Mucosa of descending colon (tissue), 3 donors: ENCODE data around the gene ACSM2B. TPM values are rescaled to one million over a fixed set of nuclear protein-coding genes. Genes with fewer than 3 reads are reported as not detected.
"Not testable (repeated sequence)": the region's sequence is repeated elsewhere in the genome, so short reads cannot be mapped to it uniquely, and the experiment has no call there.

ENCODE experiments used
- ATAC-seq: fragments of 200-7000 bp; cut with Tn5 transposase; one replicate; pipeline ENCODE4 v1.9.1; 2020; ENCODE audit warnings: mild to moderate bottlenecking, moderate library complexity
- DNase-seq, 3 donors: peaks; one replicate each; pipeline ENCODE4 v3.0.0-alpha.2; 2020
- H3K36me3 ChIP-seq: fragments of 200-600 bp; one replicate; pipeline ENCODE4 v1.8.0; 2021; ENCODE audit warnings: low read depth, mild to moderate bottlenecking
- H3K4me1 ChIP-seq: fragments of 200-600 bp; one replicate; pipeline ENCODE4 v1.8.0; 2021; ENCODE audit warnings: low read depth, mild to moderate bottlenecking
- H3K4me3 ChIP-seq: fragments of 200-600 bp; one replicate; pipeline ENCODE4 v1.8.0; 2021; ENCODE audit warnings: mild to moderate bottlenecking
- H3K9me3 ChIP-seq: fragments of 200-600 bp; one replicate; pipeline ENCODE4 v1.8.0; 2021; ENCODE audit warnings: mild to moderate bottlenecking
- intact Hi-C, 2 donors: fragments of 100-400 bp; cut with DNase I in 1 of 2; cut with micrococcal nuclease in 1 of 2; formaldehyde crosslinking; loops; one replicate each; pipeline versions ENCODE4 v1.11.0 to v1.11.1; 2022; cut with DNase I, micrococcal nuclease
- total RNA-seq, 3 donors: library from RNA; stranded (reverse); fragmentation: NEBNext Ultra II Directional in 2 of 3; extraction: Animal tissue kit (Norgen Biotek cat#: 25700) in 2 of 3; gene quantifications; one replicate each; pipeline versions ENCODE4 v1.2.1 to v1.2.4, GENCODE V29; 2021 to 2023
- TF ChIP-seq, protein P1 (sequence below): fragments of 200-600 bp; IDR thresholded peaks from one replicate; pipeline ENCODE4 v1.8.0; 2022; ENCODE audit warnings: antibody characterized with exemption, mild to moderate bottlenecking
- donor health status: DM: no; HTN: no; CAD: no; lungs with moderate emphysema.
- donor health status: DM: no; HTN: no; CAD: no.
- donor health status: DM: no; HTN: yes; CAD: no.

ACSM2B gene
- total RNA-seq, 3 donors from 2014 or later, result not detected

DNA sequence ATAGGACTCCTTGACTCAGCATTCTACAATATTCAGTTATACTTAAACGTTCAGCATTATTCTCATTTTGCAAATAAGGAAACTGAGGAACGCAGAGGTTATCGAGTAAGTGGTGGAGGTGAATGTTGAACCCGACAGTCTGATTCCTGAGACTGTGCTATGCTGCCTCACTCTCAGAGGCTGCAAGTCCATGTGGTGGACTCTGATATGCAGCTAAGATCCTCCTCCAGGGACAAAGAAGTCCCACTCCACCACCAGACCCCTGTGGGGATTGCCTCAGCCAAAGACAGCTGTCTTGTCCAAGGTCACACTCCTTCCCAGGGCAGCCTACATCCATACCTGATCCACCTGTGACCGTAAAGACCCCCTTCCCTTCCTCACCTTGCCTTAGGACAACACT, 37.5 kb downstream of the ACSM2B start:
- ATAC-seq (no peak), DNase-seq (no peak)
- Histone ChIP-seq H3K4me3 (no peak overlapping the region), H3K4me1 (no peaks in the 10 kb centered on the region), H3K36me3 (no peaks in the 10 kb centered on the region), H3K9me3 (no peaks in the 10 kb centered on the region)
- intact Hi-C loops, result no loop called here
- TF ChIP-seq, protein P1, sequence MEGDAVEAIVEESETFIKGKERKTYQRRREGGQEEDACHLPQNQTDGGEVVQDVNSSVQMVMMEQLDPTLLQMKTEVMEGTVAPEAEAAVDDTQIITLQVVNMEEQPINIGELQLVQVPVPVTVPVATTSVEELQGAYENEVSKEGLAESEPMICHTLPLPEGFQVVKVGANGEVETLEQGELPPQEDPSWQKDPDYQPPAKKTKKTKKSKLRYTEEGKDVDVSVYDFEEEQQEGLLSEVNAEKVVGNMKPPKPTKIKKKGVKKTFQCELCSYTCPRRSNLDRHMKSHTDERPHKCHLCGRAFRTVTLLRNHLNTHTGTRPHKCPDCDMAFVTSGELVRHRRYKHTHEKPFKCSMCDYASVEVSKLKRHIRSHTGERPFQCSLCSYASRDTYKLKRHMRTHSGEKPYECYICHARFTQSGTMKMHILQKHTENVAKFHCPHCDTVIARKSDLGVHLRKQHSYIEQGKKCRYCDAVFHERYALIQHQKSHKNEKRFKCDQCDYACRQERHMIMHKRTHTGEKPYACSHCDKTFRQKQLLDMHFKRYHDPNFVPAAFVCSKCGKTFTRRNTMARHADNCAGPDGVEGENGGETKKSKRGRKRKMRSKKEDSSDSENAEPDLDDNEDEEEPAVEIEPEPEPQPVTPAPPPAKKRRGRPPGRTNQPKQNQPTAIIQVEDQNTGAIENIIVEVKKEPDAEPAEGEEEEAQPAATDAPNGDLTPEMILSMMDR, result no peak

DNA sequence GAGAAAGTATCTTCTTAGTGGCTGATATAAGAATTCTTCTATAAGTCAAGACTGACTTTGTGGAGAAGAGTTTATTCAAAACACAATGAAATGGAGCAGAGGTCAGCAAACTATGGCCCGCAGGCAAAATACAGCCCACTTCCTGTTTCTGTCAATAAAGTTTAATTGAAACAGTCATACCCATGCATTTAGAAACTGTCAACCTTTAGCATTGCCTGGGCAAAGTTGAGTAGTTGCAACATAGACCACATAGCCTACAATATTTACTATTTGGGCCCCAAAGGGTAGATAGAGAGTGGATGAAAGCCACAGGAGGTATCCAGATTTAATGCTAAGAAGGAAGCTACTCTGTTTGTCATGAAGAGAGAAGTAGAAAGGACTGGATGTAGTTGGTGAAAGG, 38.0 kb downstream of the ACSM2B start:
- Histone ChIP-seq H3K4me1 (no peaks in the 10 kb centered on the region), H3K36me3 (no peaks in the 10 kb centered on the region), H3K9me3 (no peaks in the 10 kb centered on the region), H3K4me3 (no peak overlapping the region)
- ATAC-seq (no peak), DNase-seq (no peak)
- intact Hi-C loops, result no loop called here
- TF ChIP-seq, protein P1, result no peak

DNA sequence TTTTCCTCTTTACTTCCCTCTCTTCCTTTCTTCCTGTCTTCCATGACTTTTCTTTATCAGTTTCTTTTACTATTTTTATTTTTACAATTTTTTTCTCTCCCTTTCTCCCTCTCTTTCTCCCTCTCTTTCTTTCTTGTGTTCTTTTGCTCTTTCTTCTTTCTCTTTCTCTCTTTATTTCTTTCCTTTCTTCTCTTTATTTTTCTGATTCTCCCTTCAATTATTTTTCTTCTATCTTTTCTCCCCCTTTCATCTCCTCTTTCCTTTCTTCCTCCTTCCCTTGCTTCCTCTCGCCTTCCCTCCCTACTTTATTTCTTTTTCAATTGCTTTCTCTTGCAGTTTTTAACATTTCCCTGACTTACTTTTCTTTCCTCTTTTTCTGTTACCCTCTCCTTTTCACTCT, 39.5 kb downstream of the ACSM2B start:
- DNase-seq, H3K9me3 ChIP-seq, intact Hi-C loops, H3K4me3 ChIP-seq, H3K36me3 ChIP-seq, H3K4me1 ChIP-seq, ATAC-seq: not testable (repeated sequence)

DNA sequence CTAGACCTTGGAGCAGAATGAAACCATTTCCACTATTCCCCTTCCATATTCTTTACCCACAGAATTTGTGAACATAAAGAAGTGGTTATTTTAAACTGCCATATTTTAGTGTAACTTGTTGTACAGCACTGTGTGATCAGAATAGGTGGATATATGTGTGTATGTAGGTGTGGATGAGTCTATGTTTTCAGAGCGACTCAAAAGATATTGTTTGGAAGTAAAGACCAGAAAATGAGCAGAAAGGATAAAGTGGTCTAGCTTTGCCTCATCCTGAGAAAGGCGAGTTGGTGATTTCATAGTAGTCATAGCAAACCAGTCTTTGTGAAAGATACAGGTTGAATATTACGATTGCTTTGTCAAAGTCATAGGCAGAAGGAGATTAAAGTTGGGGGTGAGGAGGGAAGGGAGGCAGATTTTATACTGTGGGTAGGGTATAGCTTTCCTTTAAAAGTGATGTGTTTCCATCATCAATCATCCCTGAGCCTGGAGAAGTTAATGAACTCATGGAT, 43.8 kb downstream of the ACSM2B start:
- H3K9me3 ChIP-seq, H3K36me3 ChIP-seq, DNase-seq, H3K4me1 ChIP-seq, intact Hi-C loops, ATAC-seq, H3K4me3 ChIP-seq: not testable (repeated sequence)

DNA sequence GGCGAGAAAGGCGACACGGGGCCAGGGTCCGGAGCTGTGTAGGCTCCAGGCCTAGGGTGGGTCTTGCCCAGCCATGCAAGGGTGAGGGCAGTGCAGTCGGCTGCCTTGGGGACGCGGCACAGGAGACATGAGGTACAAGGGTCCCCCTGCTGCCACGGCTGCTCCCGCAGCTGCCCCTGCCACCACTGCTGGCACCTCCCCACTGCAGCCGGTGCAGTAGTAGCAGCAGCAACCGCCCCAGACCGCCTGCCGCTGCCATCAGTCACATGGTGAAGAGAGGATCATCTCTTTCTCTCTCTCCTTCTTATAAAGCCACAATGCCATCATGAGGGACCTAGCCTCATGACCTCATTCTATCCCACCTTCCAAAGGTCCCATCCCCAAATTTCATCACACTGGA, 44.4 kb downstream of the ACSM2B start:
- DNase-seq, ATAC-seq, intact Hi-C loops, H3K9me3 ChIP-seq, H3K4me3 ChIP-seq, H3K36me3 ChIP-seq, H3K4me1 ChIP-seq: not testable (repeated sequence)

DNA sequence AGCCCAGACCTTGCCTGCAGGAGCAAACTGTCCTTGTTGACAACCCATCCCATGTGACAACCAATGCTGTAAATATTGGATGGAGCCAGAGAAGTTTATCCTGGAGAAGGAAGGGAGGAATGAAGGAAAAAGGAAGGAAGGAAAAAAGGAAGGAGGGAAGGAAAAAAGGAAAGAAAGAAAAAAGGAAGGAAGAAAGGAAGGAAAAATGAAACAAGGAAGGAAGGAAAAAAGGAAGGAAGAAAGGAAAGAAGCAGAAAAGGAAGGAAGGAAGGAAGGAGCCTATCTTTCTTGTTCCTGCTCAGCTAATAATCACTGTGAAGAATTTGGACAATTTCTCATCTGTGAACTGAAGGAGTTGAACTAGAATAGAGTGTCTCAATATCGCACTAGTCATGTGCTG, 56.1 kb downstream of the ACSM2B start:
- no peak for DNase-seq
- ATAC-seq, result no peak
- Histone ChIP-seq H3K4me1 (no peaks in the 10 kb centered on the region), H3K36me3 (no peaks in the 10 kb centered on the region), H3K9me3 (no peaks in the 10 kb centered on the region), H3K4me3 (no peak overlapping the region)
- intact Hi-C loops, result no loop called here
- TF ChIP-seq, protein P1, result no peak

DNA sequence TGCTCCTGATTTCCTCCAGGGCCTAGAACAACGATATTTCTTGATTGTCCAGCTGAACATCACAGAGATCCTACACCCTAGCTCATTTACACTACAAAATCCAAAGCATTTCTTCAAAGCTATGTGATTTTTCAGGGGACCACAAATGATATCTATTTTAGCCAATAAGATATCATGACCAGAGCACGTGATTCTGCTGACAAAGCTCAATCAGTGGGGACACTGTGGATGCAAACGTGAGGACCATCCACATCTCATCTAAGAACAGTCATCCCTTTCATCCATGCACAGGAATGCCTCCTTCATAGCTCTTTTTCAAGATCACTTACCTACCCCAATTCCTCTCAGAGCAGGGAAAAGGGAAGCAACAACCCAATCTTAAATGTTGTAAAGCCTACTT, 56.9 kb downstream of the ACSM2B start:
- no peaks in the 10 kb centered on the region for H3K9me3 ChIP-seq
- ATAC-seq, result no peak
- no peak for DNase-seq
- intact Hi-C loops, result no loop called here
- TF ChIP-seq, protein P1, result no peak
- no peaks in the 10 kb centered on the region for H3K36me3 ChIP-seq
- no peak overlapping the region for H3K4me3 ChIP-seq
- no peaks in the 10 kb centered on the region for H3K4me1 ChIP-seq
